Progenitor cell of endocrine pancreas (in vitro differentiated cells): ENCODE data around the gene ACO2. TPM values are rescaled to one million over a fixed set of nuclear protein-coding genes. Genes with fewer than 3 reads are reported as not detected.
A peak's percentile ranks its signal among the peaks of the same experiment; 100 is the strongest.

Source experiments
- DNase-seq: peaks from one replicate; pipeline ENCODE4 v3.0.0; 2021; ENCODE audit warnings: low spot score; ENCODE audit not compliant: unreplicated experiment
- H3K27ac Mint-ChIP-seq: 2 replicates; pipeline ENCODE4 v1.8.0; 2021; ENCODE audit warnings: mild to moderate bottlenecking, moderate library complexity, mixed read lengths
- H3K27me3 Mint-ChIP-seq: 2 replicates; pipeline ENCODE4 v1.8.0; 2021; ENCODE audit warnings: mixed read lengths
- H3K36me3 Mint-ChIP-seq: 2 replicates; pipeline ENCODE4 v1.8.0; 2022; ENCODE audit warnings: mixed read lengths; ENCODE audit not compliant: insufficient read depth
- H3K4me1 Mint-ChIP-seq: 2 replicates; pipeline ENCODE4 v1.8.0; 2021; ENCODE audit warnings: low read depth, mixed read lengths
- H3K4me3 Mint-ChIP-seq: 2 replicates; pipeline ENCODE4 v1.8.0; 2021; ENCODE audit warnings: low read depth, mild to moderate bottlenecking, moderate library complexity, mixed read lengths
- H3K9me3 Mint-ChIP-seq: 2 replicates; pipeline ENCODE4 v1.8.0; 2021; ENCODE audit warnings: low read depth, mixed read lengths
- CTCF ChIP-seq: fragments of 200-600 bp; sonication (generic); IDR thresholded peaks from one replicate; pipeline ENCODE4 v1.5.0; 2021; ENCODE audit warnings: antibody characterized with exemption, mild to moderate bottlenecking; ENCODE audit not compliant: unreplicated experiment
- total RNA-seq: library from RNA; stranded (reverse); gene quantifications from 2 replicates; pipeline ENCODE4 v1.2.1, GENCODE V29; 2021

The ACO2 gene
- total RNA-seq, 1 donor from 2014 or later, result 67.4 TPM

- Mint-ChIP-seq H3K27ac (peak overlapping the region; percentile 57), H3K4me1 (peaks cover 25% of the 10 kb centered on the region), H3K9me3 (no peaks in the 10 kb centered on the region), H3K27me3 (no peaks in the 10 kb centered on the region), H3K36me3 (peaks cover 4% of the 10 kb centered on the region), H3K4me3 (peak overlapping the region; percentile 94)
- no peak for DNase-seq
- TF ChIP-seq CTCF, result no peak
Observed at GRCh38 chr22:41542224-41542623, 73.3 kb downstream of the ACO2 start.

- DNase-seq, result peak; percentile 93
- H3K4me3 Mint-ChIP-seq, result peak within 1 kb of the TSS; percentile 94
- peak within 1 kb of the TSS; percentile 97 for H3K27ac Mint-ChIP-seq
- no peaks in the 10 kb centered on the region for H3K9me3 Mint-ChIP-seq
- peak; percentile 62 for TF ChIP-seq CTCF
- peaks cover 4% of the 10 kb centered on the region for H3K36me3 Mint-ChIP-seq
- no peaks in the 10 kb centered on the region for H3K27me3 Mint-ChIP-seq
- H3K4me1 Mint-ChIP-seq, result peaks cover 25% of the 10 kb centered on the region
Observed at GRCh38 chr22:41543854-41544670, 75.1 kb downstream of the ACO2 start, which contains the start of gene POLR3H. TSS of gene POLR3H (minus strand) at chr22:41544470. CDS start at chr22:41544101, 369 bp downstream.

GRCh38 chr22:41544671-41545476 lies 76.0 kb downstream of the ACO2 start:
- Mint-ChIP-seq H3K36me3 (peaks cover 1% of the 10 kb centered on the region), H3K4me3 (peak overlapping the region; percentile 94), H3K9me3 (no peaks in the 10 kb centered on the region), H3K27ac (peak overlapping the region; percentile 97), H3K4me1 (peaks cover 30% of the 10 kb centered on the region), H3K27me3 (no peaks in the 10 kb centered on the region)
- no peak for TF ChIP-seq CTCF
- no peak for DNase-seq

- H3K4me3 Mint-ChIP-seq, result no peak overlapping the region
- no peaks in the 10 kb centered on the region for H3K9me3 Mint-ChIP-seq
- no peak for DNase-seq
- H3K4me1 Mint-ChIP-seq, result peaks cover 11% of the 10 kb centered on the region
- H3K27ac Mint-ChIP-seq, result no peak overlapping the region
- no peak for TF ChIP-seq CTCF
- no peaks in the 10 kb centered on the region for H3K36me3 Mint-ChIP-seq
- H3K27me3 Mint-ChIP-seq, result no peaks in the 10 kb centered on the region
Observed at GRCh38 chr22:41548830-41549211, 79.9 kb downstream of the ACO2 start.

GRCh38 chr22:41550952-41551491 lies 82.1 kb downstream of the ACO2 start:
- Mint-ChIP-seq H3K27me3 (no peaks in the 10 kb centered on the region), H3K27ac (no peak overlapping the region), H3K4me1 (peaks cover 4% of the 10 kb centered on the region), H3K4me3 (no peak overlapping the region), H3K9me3 (no peaks in the 10 kb centered on the region), H3K36me3 (no peaks in the 10 kb centered on the region)
- DNase-seq, result no peak
- TF ChIP-seq CTCF, result no peak
